ENCODE data around the gene SUV39H1.

DNA sequence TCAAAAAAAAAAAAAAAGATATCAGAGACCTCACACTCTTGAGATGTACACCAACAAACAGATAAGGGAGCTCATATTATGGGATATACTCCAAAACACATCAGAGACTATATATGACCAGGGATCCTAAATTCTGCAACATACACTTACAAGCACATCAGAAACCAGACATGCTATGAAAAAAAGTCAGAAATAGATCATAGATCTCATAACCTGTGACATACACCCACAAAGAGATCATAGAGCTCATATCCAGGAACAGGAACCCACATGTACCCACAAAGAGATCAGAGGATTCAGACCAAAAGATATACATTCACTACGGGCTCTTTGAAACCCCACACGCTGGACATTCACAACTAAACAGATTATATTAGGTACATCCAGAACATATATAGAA lies 30.1 kb downstream of the SUV39H1 start:
- TF ChIP-seq POLR2A (IDR thresholded peaks at IDR 0.05) (no peak), POLR2AphosphoS5 (IDR thresholded peaks at IDR 0.05) (no peak), CTCF (IDR thresholded peaks at IDR 0.05) (no peak), EP300 (IDR thresholded peaks at IDR 0.05) (no peak)
